GM19397 (cell line): ENCODE data around the gene RAPGEF5.
A peak's percentile ranks its signal among the peaks of the same experiment; 100 is the strongest.

ENCODE experiments used
- ATAC-seq: cut with Tn5 transposase; IDR thresholded peaks from one replicate; pipeline ENCODE4 v1.9.1; 2021; ENCODE audit warnings: mild to moderate bottlenecking, moderate library complexity; ENCODE audit not compliant: unreplicated experiment

Gene RAPGEF5

DNA sequence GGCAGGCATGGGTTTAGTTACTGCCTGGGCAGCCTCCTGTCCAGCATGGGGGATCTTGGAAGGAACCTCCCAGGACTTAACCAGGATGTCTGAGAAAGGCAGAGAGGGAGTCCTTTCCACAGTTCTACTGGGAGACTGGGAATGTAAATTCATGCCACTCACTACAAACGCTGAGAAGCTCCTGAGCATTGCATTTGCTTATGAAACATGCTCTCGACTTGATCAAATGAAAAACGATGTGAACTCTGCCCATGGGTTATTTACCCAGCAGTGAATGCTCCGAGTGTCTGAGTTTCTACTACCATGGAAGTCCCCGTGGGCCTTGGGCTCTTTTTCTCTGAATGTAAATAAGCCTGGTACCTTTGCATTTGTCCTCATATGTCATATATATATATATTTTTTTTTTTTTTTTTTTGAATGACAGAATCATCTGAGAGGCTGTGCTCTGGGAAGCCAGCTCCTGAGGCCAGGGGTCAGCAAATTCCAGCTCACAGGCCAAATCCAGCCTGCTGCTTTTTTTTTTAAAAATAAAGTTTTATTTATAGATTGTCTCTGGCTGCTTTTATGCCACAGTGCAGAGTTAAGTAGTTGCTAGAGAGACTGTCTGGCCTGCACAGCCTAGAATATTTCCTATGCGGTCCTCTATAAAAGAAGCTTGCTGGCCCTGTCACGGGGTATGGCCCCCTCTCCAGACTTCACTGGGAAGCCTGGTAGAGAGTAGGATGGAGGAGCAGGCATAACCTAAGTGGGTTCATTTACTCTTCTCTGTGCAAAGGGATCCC, 21.4 kb upstream of the RAPGEF5 start:
- ATAC-seq = no peak

GRCh38 chr7:22377703-22378102, 20.7 kb upstream of the RAPGEF5 start:
- no peak for ATAC-seq

GRCh38 chr7:22375359-22376048, 18.6 kb upstream of the RAPGEF5 start:
- no peak for ATAC-seq

DNA sequence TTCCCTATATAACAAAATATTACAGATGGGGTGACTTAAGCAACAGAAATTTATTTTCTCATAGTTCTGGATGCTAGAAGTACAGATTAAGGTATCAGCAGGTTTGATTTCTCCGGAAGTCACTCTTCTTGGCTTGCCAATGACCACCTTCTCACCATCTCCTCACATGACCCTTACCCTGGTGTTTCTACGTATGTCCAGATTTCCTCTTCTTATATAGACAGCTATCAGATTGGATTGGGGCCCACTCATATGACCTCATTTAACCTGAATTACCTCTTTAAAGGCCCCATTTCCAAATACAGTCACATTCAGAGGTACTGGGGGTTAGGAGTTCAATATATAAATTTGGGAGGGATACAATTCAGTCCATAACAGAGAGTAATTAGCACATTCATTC, 17.0 kb upstream of the RAPGEF5 start:
- no peak for ATAC-seq

DNA sequence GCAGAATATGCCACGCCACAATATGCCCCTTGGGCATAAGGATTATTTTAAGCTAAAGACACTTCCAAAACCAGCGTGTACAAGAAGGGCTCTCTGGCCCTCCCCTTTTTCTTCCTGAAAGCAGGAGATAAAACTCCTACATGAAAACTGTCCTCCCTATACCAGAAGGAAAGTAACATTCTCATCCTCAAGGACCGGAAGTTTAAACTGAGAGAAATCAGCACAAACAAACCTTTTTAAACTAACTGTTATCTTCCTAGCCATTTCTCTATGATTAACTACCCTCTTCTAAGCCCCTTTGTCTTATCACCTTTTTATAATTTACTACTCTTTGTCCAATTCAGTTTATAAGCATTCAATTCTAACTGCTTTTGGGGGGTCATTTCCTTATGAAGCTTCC, 16.4 kb upstream of the RAPGEF5 start:
- no peak for ATAC-seq

DNA sequence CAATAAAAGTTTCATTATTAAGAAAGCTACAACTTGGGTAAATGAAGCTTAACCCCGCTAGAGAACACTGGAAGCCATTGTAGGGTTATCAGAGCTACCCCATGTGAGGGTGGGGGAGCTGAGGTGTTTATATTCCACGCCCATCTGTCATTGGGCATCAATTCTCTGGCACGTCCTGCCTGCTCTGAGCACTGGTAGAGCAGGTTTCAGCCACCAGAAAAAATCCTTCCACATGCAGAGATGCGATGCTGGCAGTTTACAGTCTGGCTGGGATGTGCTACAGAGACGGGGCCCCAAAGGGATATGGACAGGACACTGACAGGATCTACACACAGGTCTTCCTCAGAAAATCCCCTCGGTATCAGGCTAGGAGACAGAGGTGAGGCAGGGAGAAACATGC, 15.9 kb upstream of the RAPGEF5 start:
- ATAC-seq = no peak

DNA sequence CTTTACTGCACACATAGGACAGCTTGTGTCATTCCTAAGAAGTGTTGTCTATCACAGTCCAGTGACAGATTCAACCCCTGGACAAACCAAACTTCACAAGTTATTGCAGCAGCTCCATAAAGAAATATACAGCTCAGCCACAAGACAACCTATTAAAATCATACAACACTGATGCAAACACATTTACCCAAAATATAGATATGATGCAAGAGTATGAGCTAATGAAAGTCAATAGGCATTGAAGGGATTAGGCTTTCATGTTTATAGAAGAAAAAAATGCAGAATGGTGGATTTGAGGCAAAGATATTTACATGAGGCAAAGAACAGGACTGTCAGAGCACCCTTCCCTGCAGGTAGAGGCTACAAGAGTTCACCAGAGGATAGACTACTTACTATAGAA, 14.9 kb upstream of the RAPGEF5 start:
- no peak for ATAC-seq

GRCh38 chr7:22364900-22365299, 7.9 kb upstream of the RAPGEF5 start:
- no peak for ATAC-seq

DNA sequence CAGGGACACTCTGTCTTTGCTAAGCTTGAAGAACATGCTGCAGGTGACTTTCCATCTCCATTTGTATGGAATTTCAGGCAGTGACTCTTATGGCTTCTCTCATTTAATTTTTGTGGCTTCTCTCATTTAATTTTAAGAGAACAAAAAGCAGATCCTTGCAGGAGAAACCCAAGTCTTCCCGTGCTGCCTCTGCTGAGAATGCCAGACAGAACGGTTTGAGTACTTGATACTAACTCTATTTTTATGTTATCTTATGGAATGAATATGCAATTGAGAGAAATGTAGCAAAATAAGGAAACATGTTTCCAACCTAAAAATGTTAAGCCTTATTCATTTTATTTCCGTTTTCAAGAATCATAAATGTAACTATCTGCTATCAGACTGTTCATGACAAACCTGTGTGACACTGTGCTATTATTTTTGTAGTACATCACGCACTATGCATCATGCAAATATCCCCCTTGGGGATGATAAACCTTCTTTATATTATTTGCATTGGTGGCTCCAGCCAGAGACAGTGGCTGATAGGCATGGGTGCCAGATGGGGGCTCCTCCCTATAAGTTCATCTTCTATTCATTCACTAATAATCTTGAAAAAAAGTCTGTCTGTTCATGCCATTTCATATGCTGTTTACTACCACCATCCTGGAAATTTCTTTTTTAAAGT, 6.9 kb upstream of the RAPGEF5 start:
- ATAC-seq = no peak

DNA sequence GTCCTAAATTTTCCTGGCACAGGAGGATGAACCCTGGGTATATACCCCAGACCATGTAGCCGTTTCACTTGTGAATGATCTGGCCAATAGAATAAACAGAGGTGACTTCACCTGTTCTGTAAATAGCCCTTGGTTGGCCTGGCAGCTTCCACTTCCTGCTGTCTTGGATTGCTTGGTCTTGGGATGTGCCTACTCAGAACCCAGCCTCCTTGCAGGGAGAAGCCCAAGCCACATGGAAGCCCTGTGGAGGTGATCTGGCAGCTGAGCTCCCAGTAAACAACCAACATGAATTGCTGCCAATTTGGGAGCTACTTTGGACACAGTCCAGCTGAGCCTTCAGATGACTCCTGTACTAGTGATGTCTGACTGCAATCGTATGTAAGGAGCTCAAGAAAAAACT, 4.8 kb upstream of the RAPGEF5 start:
- ATAC-seq = no peak

DNA sequence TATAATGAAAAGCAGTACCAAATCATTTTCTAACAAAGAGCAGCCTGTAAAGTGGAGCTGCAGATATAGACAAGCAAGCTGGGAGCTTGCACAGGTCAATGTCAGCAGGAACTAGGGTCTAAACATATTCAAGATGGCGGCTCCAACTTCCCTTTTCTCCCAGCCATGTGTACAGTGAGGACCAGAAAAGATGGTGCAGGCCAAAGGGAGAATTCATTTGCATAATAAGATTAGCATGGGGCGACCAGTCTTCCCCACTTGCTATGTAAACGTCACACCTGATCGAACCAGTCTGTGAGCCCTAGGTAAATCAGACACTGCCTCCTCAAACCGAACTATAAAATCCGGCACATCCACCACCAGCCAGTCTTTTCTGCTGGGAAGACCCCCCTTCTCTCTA, 4.4 kb upstream of the RAPGEF5 start:
- no peak for ATAC-seq

DNA sequence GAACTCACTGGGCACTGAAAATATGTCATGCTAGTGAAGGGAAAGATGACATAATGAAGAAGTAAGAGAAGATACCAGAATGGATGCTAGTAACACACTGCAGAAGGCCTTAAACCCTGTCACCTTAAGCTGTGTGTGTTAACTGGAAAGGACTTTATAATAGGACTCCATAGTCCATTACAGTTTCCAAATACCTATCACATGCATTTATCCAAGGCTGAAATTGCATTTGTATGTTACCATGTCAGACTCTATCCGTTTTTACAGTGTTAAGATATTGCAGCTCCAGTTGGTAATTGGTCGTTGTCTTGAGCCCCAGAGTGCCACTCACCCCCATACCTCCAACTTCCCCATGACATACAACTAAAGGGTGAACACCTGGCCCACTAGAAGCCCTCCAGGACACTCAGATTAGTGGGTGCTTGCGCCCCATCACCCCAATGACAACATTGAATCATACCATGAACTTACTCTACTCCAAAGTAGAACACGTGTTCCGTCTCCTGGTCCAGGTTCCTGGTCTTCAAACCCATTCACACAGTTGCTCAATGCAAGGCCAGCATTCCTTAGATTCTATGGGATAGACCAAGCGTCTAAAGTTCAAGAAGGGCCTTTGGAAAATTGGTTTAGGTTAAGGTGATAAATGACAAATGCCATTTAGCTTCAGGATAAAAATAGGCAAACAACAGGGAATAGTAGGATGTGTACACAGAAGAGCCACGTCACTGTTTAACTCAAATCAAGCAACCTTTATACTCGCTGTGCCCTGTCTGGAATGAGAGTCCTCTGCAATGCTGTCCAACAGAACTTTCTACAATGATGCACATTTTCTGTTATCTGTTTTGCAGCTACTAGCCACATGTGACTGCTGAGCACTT, 2.1 kb upstream of the RAPGEF5 start:
- ATAC-seq = no peak

DNA sequence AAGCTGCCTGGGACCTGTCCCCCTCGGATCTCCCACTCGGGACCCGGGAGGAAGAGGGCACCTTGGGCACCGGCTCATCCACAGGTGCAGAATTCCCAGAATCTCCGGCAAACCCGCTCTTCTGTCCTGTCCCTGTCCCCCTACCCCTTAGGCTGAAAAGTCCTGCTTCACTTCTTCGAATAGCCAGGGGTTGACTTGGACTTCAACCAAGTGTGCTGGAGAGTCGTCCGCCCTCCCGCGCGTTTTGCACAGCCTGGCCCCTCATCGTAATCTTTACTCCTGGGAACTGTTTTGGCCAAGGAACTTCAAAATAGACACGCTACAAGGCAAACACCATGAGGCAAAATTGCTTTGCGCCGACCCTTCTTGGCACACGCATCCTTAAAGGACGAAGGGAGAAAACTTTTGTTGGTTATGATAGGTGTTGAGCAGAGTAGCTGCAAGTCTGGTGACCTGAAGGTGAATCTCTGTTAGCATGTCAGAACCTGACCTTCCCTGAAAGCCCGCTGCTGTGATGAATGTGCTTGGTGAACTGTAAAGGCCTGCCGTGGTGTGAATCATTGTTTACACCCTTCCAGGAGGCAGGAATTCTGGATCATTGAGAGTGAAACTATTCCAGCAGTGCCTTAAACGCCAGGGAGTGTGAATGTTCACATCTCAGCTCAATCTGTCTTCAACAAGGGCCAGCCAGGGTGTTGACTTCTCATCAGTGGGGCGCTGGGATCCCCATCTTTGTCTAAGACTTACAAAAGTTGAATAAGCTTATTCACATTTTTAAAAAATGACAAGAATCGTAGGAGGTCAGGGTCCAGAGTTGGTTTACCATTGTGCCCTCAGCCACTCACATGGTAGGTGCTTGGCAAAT, 589 bp upstream of the RAPGEF5 start:
- ATAC-seq = no peak

GRCh38 chr7:22356010-22356691, 803 bp downstream of the RAPGEF5 start:
- peak; percentile 19 for ATAC-seq

DNA sequence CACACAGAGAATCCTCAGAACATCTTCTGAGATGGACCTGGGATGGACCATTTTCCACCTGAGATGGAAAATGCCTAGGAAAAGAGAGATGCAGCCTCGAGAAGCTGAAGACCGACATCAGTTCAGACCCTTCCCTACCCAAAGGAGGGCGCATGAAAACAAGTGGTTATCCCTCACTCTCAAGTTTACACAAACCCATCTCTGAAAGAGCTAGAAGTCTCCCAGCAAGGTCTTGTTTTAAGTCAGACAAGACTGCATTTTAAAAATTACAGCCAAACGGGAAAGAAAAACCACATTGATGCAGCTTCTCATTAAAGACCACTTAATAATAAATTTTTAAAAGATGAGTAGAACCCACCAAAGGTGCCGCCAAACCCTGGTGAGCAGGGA, 1.3 kb downstream of the RAPGEF5 start:
- no peak for ATAC-seq

GRCh38 chr7:22354462-22354861, 2.5 kb downstream of the RAPGEF5 start:
- no peak for ATAC-seq

- no peak for ATAC-seq
Observed at GRCh38 chr7:22352887-22353286, 4.1 kb downstream of the RAPGEF5 start.

DNA sequence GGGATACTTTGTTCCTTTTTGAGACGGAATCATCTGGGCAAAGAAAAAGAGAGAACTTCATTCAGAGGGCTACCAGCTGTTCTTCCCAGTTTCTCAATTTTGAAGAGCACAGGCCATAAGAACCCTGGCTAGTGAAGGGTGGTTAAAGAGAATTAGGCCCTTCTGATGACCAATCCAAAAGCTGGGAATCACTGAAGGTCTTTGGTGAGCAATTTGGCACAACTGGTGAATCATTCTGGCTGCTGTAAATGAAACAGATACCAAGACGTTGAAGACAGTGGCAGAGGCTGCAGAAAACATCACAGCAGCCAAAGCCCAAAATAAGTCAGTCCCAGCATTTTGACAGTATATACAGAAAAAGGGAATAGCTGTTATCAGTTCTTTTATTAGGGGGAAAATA, 5.1 kb downstream of the RAPGEF5 start:
- no peak for ATAC-seq

GRCh38 chr7:22351329-22351692, 5.6 kb downstream of the RAPGEF5 start:
- ATAC-seq = peak; percentile 81
